SK-N-SH (cell line): ENCODE results near the gene CCNL1. TPM values are rescaled to one million over a fixed set of nuclear protein-coding genes. Genes with fewer than 3 reads are reported as not detected.
A peak's percentile ranks its signal among the peaks of the same experiment; 100 is the strongest.

Experiments used
- CTCF ChIA-PET: fragments of 300-600, 350-600 bp; formaldehyde crosslinking; extraction: SDS; loops from one replicate; lab custom pipeline; 2021; lab: Yijun Ruan, JAX
- POLR2A ChIA-PET: fragments of 350-600 bp; sonication (Branson Sonifier 250); formaldehyde crosslinking; extraction: SDS; loops from one replicate; lab custom pipeline; 2020; ENCODE audit warnings: antibody characterized with exemption, inconsistent platforms; lab: Yijun Ruan, JAX
- DNase-seq: peaks from one replicate; pipeline ENCODE4 v3.0.0; 2012
- H2AFZ ChIP-seq: fragments of 200-600 bp; sonication (generic); 2 replicates; pipeline ENCODE4 v1.8.1; 2016; ENCODE audit warnings: antibody characterized with exemption, mild to moderate bottlenecking, low read depth
- H3F3A ChIP-seq: fragments of 200-600 bp; sonication (generic); replicated peaks from 2 replicates; pipeline ENCODE3; 2016; ENCODE audit warnings: antibody characterized with exemption, mild to moderate bottlenecking; ENCODE audit not compliant: insufficient read depth
- H3K27ac ChIP-seq, 2 experiments: fragments of 200-500 bp in 1 of 2; fragments of 200-600 bp in 1 of 2; sonication (Bioruptor generic) in 1 of 2; sonication (generic), shearing (Covaris generic) in 1 of 2; 2 replicates each; pipeline versions ENCODE4 v1.5.1 to v1.6.1; 2014 to 2016; ENCODE audit warnings: low read depth in 2 of 2, inconsistent platforms in 1 of 2, low read length in 1 of 2, mild to moderate bottlenecking in 1 of 2, mixed read lengths in 1 of 2
- H3K27me3 ChIP-seq: fragments of 200-600 bp; sonication (generic), shearing (Covaris generic); 2 replicates; pipeline ENCODE4 v1.6.1; 2016; ENCODE audit warnings: mixed run types; ENCODE audit not compliant: insufficient read depth
- H3K36me3 ChIP-seq, 2 experiments: fragments of 200-500 bp in 1 of 2; fragments of 200-600 bp in 1 of 2; sonication (Bioruptor generic) in 1 of 2; sonication (generic) in 1 of 2; replicated peaks in 1 of 2; 2 replicates each; pipeline versions ENCODE3 to v1.5.1; 2014 to 2016; ENCODE audit warnings: low read length in 1 of 2, mild to moderate bottlenecking in 1 of 2; ENCODE audit not compliant: insufficient read depth in 2 of 2, control insufficient read depth in 1 of 2
- H3K4me1 ChIP-seq, 2 experiments: fragments of 200-500 bp in 1 of 2; fragments of 200-600 bp in 1 of 2; sonication (Bioruptor generic) in 1 of 2; sonication (generic), shearing (Covaris generic) in 1 of 2; 2 replicates each; pipeline versions ENCODE4 v1.5.1 to v1.6.1; 2014 to 2016; ENCODE audit warnings: low read depth in 1 of 2, low read length in 1 of 2, mixed run types in 1 of 2; ENCODE audit not compliant: insufficient read depth in 2 of 2, control insufficient read depth in 1 of 2
- H3K4me2 ChIP-seq: fragments of 200-600 bp; sonication (generic), shearing (Covaris generic); 2 replicates; pipeline ENCODE4 v1.6.1; 2017; ENCODE audit warnings: mixed run types
- H3K4me3 ChIP-seq, 2 experiments: fragments of 200-500 bp in 1 of 2; fragments of 200-600 bp in 1 of 2; sonication (Bioruptor generic) in 1 of 2; sonication (generic), shearing (Covaris generic) in 1 of 2; 2 replicates each; pipeline versions ENCODE4 v1.5.1 to v1.8.1; 2014 to 2016; ENCODE audit warnings: low read depth in 2 of 2, inconsistent platforms in 1 of 2, low read length in 1 of 2, mild to moderate bottlenecking in 1 of 2, mixed read lengths in 1 of 2, moderate library complexity in 1 of 2
- H3K79me2 ChIP-seq: fragments of 200-600 bp; sonication (generic); 2 replicates; pipeline ENCODE4 v1.8.1; 2017; ENCODE audit warnings: mild to moderate bottlenecking; ENCODE audit not compliant: insufficient read depth
- H3K9ac ChIP-seq: fragments of 200-600 bp; sonication (generic); 2 replicates; pipeline ENCODE4 v1.6.1; 2017; ENCODE audit warnings: mixed run types
- H3K9me2 ChIP-seq: fragments of 200-600 bp; sonication (generic); 2 replicates; pipeline ENCODE4 v1.6.1; 2017; ENCODE audit warnings: mixed run types
- H3K9me3 ChIP-seq: fragments of 200-600 bp; sonication (generic); 2 replicates; pipeline ENCODE4 v1.6.1; 2017; ENCODE audit warnings: mixed run types, mild to moderate bottlenecking, moderate library complexity
- H4K20me1 ChIP-seq: fragments of 200-600 bp; sonication (generic); 2 replicates; pipeline ENCODE4 v1.6.1; 2017; ENCODE audit warnings: mild to moderate bottlenecking, mixed run types; ENCODE audit not compliant: insufficient read depth
- CTCF ChIP-seq: fragments of 200-600 bp; sonication (generic); IDR thresholded peaks from 2 replicates; pipeline ENCODE4 v1.6.1; 2017; ENCODE audit warnings: antibody characterized with exemption, mild to moderate bottlenecking, moderate library complexity
- ELF1 ChIP-seq: IDR thresholded peaks from 2 replicates; pipeline ENCODE4 v1.4.0; 2012
- EP300 ChIP-seq, 2 experiments: IDR thresholded peaks; 2 replicates each; pipeline versions ENCODE4 v1.4.0 to v1.6.1; 2012; ENCODE audit warnings: borderline replicate concordance in 1 of 2, low read depth in 1 of 2, low read length in 1 of 2
- FOSL2 ChIP-seq: IDR thresholded peaks from 2 replicates; pipeline ENCODE4 v1.4.0; 2012; ENCODE audit warnings: low read depth, mild to moderate bottlenecking, moderate library complexity, borderline replicate concordance
- FOXM1 ChIP-seq: IDR thresholded peaks from 2 replicates; pipeline ENCODE4 v1.4.0; 2012; ENCODE audit warnings: low read depth, mild to moderate bottlenecking
- GABPA ChIP-seq: IDR thresholded peaks from 2 replicates; pipeline ENCODE4 v1.4.0; 2012; ENCODE audit warnings: low read depth, mild to moderate bottlenecking
- JUND ChIP-seq: IDR thresholded peaks from 2 replicates; pipeline ENCODE4 v1.4.0; 2012
- MAX ChIP-seq: IDR thresholded peaks from 2 replicates; pipeline ENCODE4 v1.4.0; 2012; ENCODE audit warnings: low read depth
- MEF2A ChIP-seq: IDR thresholded peaks from 2 replicates; pipeline ENCODE4 v1.4.0; 2012; ENCODE audit warnings: low read depth, borderline replicate concordance
- MXI1 ChIP-seq: IDR thresholded peaks from 2 replicates; pipeline ENCODE4 v1.6.1; 2012; ENCODE audit warnings: mild to moderate bottlenecking, low read depth, low read length, improper control_type of control experiment
- NFIC ChIP-seq: IDR thresholded peaks from 2 replicates; pipeline ENCODE4 v1.4.0; 2012; ENCODE audit warnings: borderline replicate concordance
- NRF1 ChIP-seq: IDR thresholded peaks from 2 replicates; pipeline ENCODE4 v1.6.1; 2012; ENCODE audit warnings: low read depth, mild to moderate bottlenecking, low read length
- PBX3 ChIP-seq: IDR thresholded peaks from 2 replicates; pipeline ENCODE4; 2012
- POLR2AphosphoS5 ChIP-seq: IDR thresholded peaks from 2 replicates; pipeline ENCODE4 v1.6.1; 2012; ENCODE audit warnings: low read depth, low read length
- RAD21 ChIP-seq: IDR thresholded peaks from 2 replicates; pipeline ENCODE4 v1.6.1; 2012; ENCODE audit warnings: mild to moderate bottlenecking, low read length
- RXRA ChIP-seq: IDR thresholded peaks from 2 replicates; pipeline ENCODE4 v1.4.0; 2012; ENCODE audit warnings: low read depth, mild to moderate bottlenecking, borderline replicate concordance
- TCF12 ChIP-seq: IDR thresholded peaks from 2 replicates; pipeline ENCODE4 v1.4.0; 2012
- TEAD4 ChIP-seq: IDR thresholded peaks from 2 replicates; pipeline ENCODE4 v1.4.0; 2012; ENCODE audit warnings: mild to moderate bottlenecking, borderline replicate concordance; ENCODE audit not compliant: insufficient read depth
- USF1 ChIP-seq: IDR thresholded peaks from 2 replicates; pipeline ENCODE4 v1.4.0; 2012; ENCODE audit warnings: low read depth, borderline replicate concordance
- WGBS: methylation state at CpG from one replicate; pipeline ENCODE4 v1.1.6; 2017; ENCODE audit warnings: low lambda C conversion rate; 5-methylcytosine and 5-hydroxymethylcytosine counted together
- polyA plus RNA-seq, 3 experiments: library from polyadenylated mRNA; depleted of rRNA; stranded (reverse); fragments of >200 nt; gene quantifications; 2 replicates each; pipeline ENCODE4 v1.2.3, GENCODE V29; 2012

Gene CCNL1
- polyA plus RNA-seq, 1 of the 3 experiments (the other 2 are of a cell fraction), result 99.8 TPM

- Histone ChIP-seq H3K4me1 (peaks cover 12 to 69% of the 10 kb centered on the region in 2 experiments; a peak in 3 of 4 replicates), H3K27ac (peak overlapping the region; percentile 64 to 80), H3F3A (peaks cover 23% of the 10 kb centered on the region), H3K9me3 (no peaks in the 10 kb centered on the region), H3K27me3 (no peaks in the 10 kb centered on the region), H3K4me2 (peak overlapping the region; percentile 6; the same call in 1 of the 2 replicates), H3K9ac (peak overlapping the region; percentile 22; the same call in 1 of the 2 replicates), H3K9me2 (no peaks in the 10 kb centered on the region), H2AFZ (peak overlapping the region; percentile 42), H4K20me1 (no peaks in the 10 kb centered on the region), H3K36me3 (no peaks in the 10 kb centered on the region), H3K79me2 (no peaks in the 10 kb centered on the region), H3K4me3 (no peak overlapping the region)
- TF ChIP-seq MXI1 (no peak), TCF12 (no peak), RAD21 (no peak), PBX3 (0 out of 2 replicates have a peak, but pooled peaks have one; percentile 6), NFIC (peak; percentile 62; the same call in 1 of the 2 replicates)
- CTCF ChIA-PET, result interaction anchor here (0.7 to 6.1 kb wide), 6 partner anchors 8 to 585 kb away, joined by 3 to 57 read pairs (median 4); no protein-coding TSS in a partner anchor
- WGBS, result 81% methylated on average over 13 of the region's 14 CpGs
- POLR2A ChIA-PET, result interaction anchor here (0.9 kb wide), 1 partner anchor 25 kb away, joined by 3 read pairs; no protein-coding TSS in a partner anchor
- DNase-seq, result no peak
Observed at GRCh38 chr3:157128771-157129681, 30.9 kb downstream of the CCNL1 start.

GRCh38 chr3:157127831-157128767 is 31.8 kb downstream of the CCNL1 start:
- Histone ChIP-seq H3K9ac (peak overlapping the region; percentile 41; the same call in 1 of the 2 replicates), H3K27me3 (no peaks in the 10 kb centered on the region), H3K4me2 (peak overlapping the region; percentile 6; the same call in 1 of the 2 replicates), H3K4me3 (no peak overlapping the region), H3K9me3 (no peaks in the 10 kb centered on the region), H2AFZ (peak overlapping the region; percentile 42), H3K36me3 (no peaks in the 10 kb centered on the region), H3K79me2 (no peaks in the 10 kb centered on the region), H3K9me2 (no peaks in the 10 kb centered on the region), H3K27ac (peak overlapping the region; percentile 64 to 80), H4K20me1 (no peaks in the 10 kb centered on the region), H3K4me1 (peaks cover 12 to 73% of the 10 kb centered on the region in 2 experiments; a peak in 3 of 4 replicates), H3F3A (peaks cover 23% of the 10 kb centered on the region)
- POLR2A ChIA-PET, result interaction anchor here (0.9 to 1.0 kb wide), 2 partner anchors 26 to 39 kb away, joined by 3 read pairs; no protein-coding TSS in a partner anchor
- DNase-seq, result no peak
- WGBS, result 42% methylated on average over 7 of the region's 8 CpGs
- CTCF ChIA-PET, result interaction anchor here (1.4 to 6.1 kb wide), 5 partner anchors 9 to 42 kb away, joined by 3 to 57 read pairs (median 4); no protein-coding TSS in a partner anchor
- peak; percentile 73; the same call in 1 of the 2 replicates for TF ChIP-seq FOSL2
- TF ChIP-seq JUND, result peak; percentile 62
- TF ChIP-seq NFIC, result peak; percentile 50
- no peak for TF ChIP-seq CTCF
- peak in 1 of 2 experiments; percentile 54; a peak in 1 of 4 replicates for TF ChIP-seq EP300 (IDR thresholded peaks at IDR 0.05; ENCODE audit: borderline replicate concordance in 1 of 2, low read depth in 1 of 2, low read length in 1 of 2)
- TF ChIP-seq MAX, result peak; percentile 63; the same call in 1 of the 2 replicates
- TF ChIP-seq NRF1, result no peak
- TF ChIP-seq PBX3, result peak; percentile 61
- TF ChIP-seq USF1, result peak; percentile 79
- no peak for TF ChIP-seq TEAD4
- TF ChIP-seq RXRA, result peak; percentile 28; the same call in 1 of the 2 replicates
- TF ChIP-seq MEF2A, result no peak
- no peak for TF ChIP-seq ELF1
- TF ChIP-seq POLR2AphosphoS5, result no peak
- TF ChIP-seq GABPA, result no peak
- no peak for TF ChIP-seq FOXM1
